ENCODE data around the gene ATP2A3. TPM values are rescaled to one million over a fixed set of nuclear protein-coding genes. Genes with fewer than 3 reads are reported as not detected.
A peak's percentile ranks its signal among the peaks of the same experiment; 100 is the strongest.
"Not testable (repeated sequence)": the region's sequence is repeated elsewhere in the genome, so short reads cannot be mapped to it uniquely, and the experiment has no call there.

The ATP2A3 gene
- total and polyA plus RNA-seq, 8 donors, result 17.8 to 67.7 (median 42.3) TPM

DNA sequence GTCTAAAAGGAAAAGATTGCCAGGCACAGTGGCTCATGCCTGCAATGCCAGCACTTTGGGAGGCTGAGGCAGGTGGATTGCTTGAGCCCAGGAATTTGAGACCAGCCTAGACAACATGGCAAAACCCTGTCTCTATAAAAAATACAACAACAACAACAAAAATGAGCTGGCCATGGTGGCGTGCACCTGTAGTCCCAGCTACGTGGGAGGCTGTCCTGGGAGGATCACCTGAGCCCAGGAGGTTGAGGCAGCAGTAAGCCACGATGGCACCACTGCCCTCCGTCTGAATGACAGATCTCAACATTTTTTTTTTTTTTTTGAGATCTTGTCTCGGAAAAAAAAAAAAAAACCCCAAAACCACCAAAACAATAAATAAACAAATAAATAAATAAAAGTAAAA, 28.1 kb upstream of the ATP2A3 start:
- no peak overlapping the region for H3K4me3 ChIP-seq
- H3K27ac ChIP-seq, result no peak overlapping the region
- DNase-seq, result peak in 1 of 6 donors; percentile 25
- no peaks in the 10 kb centered on the region for H3K9me3 ChIP-seq
- ATAC-seq, result no peak
- no peaks in the 10 kb centered on the region for H3K4me1 ChIP-seq
- TF ChIP-seq, protein P1, sequence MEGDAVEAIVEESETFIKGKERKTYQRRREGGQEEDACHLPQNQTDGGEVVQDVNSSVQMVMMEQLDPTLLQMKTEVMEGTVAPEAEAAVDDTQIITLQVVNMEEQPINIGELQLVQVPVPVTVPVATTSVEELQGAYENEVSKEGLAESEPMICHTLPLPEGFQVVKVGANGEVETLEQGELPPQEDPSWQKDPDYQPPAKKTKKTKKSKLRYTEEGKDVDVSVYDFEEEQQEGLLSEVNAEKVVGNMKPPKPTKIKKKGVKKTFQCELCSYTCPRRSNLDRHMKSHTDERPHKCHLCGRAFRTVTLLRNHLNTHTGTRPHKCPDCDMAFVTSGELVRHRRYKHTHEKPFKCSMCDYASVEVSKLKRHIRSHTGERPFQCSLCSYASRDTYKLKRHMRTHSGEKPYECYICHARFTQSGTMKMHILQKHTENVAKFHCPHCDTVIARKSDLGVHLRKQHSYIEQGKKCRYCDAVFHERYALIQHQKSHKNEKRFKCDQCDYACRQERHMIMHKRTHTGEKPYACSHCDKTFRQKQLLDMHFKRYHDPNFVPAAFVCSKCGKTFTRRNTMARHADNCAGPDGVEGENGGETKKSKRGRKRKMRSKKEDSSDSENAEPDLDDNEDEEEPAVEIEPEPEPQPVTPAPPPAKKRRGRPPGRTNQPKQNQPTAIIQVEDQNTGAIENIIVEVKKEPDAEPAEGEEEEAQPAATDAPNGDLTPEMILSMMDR (IDR thresholded peaks at IDR 0.05), result no peak
- H3K27me3 ChIP-seq, result no peaks in the 10 kb centered on the region
- FAIRE-seq, result no peak
- no peaks in the 10 kb centered on the region for H3K36me3 ChIP-seq
- intact Hi-C loops (cut with DNase I), result no loop called here
- WGBS, 2 donors, result 77 to 91% methylated on average over 5 of the region's 5 CpGs

DNA sequence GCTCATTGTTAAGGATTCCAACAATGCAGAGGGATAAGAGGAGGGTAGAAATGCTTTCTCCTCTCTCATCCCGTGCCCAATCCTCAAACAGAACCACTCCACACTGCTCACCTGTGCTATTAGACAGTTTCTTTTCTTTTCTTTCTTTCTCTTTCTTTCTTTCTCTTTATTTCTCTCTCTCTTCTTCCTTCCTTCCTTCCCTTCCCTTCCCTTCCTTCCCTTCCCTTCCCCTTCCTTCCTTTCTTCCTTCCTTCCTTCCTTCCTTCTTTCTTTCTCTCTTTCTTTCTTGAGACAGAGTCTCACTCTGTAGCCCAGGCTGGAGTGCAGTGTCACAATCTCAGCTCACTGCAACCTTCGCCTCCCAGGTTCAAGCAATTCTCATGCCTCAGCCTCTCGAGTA, 27.5 kb upstream of the ATP2A3 start:
- 79 to 87% methylated on average over 3 of the region's 3 CpGs for WGBS, 2 donors

DNA sequence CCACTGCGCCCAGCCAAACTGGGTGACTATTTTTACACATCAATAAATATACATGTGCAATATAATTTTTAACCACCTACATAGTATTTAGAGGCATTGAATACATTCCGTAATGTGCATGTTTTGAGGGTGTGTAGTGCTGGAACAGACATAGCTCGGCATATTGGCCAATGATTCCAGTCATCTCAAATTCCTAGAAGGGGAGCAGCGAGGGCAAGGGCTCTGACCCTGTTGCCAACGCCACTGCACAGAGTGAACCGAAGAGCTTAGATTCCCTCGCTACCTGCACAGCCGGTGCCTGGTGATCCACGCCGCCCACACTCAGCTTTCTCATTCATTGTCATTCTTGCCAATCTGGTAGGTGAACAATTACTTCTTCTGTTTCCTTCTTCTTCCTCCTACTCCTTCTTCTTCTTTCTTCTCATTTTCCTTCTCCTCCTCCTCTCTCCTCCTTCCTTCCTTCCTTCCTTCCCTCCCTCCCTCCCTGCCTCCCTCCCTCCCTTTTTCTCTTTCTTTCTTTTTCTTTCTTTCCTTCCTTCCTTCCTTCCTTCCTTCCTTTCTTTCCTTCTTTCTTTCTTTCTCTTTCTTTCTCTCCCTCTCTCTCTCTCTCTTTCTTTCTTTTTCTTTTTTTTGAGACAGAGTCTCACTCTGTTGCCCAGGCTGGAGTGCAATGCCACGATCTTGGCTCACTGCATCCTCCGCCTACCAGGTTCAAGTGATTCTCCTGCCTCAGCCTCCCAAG, 26.3 kb upstream of the ATP2A3 start:
- Histone ChIP-seq H3K4me3 (no peak overlapping the region), H3K36me3 (no peaks in the 10 kb centered on the region), H3K9me3 (no peaks in the 10 kb centered on the region), H3K27ac (no peak overlapping the region), H3K27me3 (no peaks in the 10 kb centered on the region), H3K4me1 (no peaks in the 10 kb centered on the region)
- TF ChIP-seq, protein P1 (IDR thresholded peaks at IDR 0.05), result no peak
- 93 to 95% methylated on average over 12 of the region's 12 CpGs for WGBS, 2 donors
- no peak for ATAC-seq
- intact Hi-C loops (cut with DNase I), result no loop called here
- FAIRE-seq, result no peak
- DNase-seq, result peak in 1 of 6 donors; percentile 16

More for the DNA sequence above, 27.5 kb upstream of the ATP2A3 start:
- H3K4me3 ChIP-seq; intact Hi-C loops (cut with DNase I); FAIRE-seq; ATAC-seq; H3K27ac ChIP-seq; H3K27me3 ChIP-seq; H3K36me3 ChIP-seq; H3K4me1 ChIP-seq; H3K9me3 ChIP-seq; DNase-seq: not testable (repeated sequence)

DNA sequence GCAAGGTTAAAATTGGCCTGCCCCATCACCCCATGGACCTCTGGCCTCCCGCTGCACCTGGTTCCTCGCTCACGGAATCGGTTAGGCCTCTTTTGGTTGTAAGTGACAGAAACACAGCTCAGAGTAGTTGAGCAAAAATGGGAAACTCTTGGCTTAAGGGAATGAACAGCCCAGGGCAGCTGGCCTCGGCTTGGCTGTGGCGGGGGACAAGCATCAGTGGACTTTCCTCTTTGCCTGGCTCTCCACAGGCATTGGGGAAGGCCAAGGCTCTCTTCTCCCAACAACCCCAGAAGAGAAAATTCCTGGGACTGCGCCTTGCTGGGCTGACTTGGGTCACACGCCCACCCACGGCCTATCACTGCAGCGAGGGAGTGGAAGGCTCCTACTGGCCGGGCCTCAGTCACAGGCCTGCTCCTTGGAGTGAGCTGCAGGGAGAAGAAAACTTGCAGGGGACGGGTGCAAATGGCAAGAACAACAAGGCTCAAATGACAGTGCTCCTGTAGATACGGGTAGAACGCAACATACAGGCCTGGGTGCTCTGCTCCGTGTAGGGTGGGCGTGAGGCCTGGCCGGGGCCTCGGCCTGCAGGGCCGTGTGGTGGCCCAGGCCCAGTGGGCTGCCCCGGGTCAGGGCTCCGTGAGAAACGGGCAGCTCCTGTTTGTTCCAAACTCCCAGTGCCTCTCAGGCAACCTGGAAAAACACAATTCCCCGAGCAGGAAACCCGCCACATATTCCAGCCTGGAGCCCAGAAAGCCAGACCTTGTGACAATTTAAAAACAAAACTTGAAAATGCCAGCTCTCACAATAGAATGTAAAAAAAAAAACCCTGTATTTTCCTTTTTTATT, 25.0 kb upstream of the ATP2A3 start:
- no peaks in the 10 kb centered on the region for H3K4me1 ChIP-seq
- FAIRE-seq, result no peak
- no peak for DNase-seq
- intact Hi-C loops (cut with DNase I), result no loop called here
- no peak for ATAC-seq
- H3K27ac ChIP-seq, result no peak overlapping the region
- H3K4me3 ChIP-seq, result no peak overlapping the region
- WGBS, 2 donors, result 92 to 93% methylated on average over 24 of the region's 24 CpGs
- no peaks in the 10 kb centered on the region for H3K27me3 ChIP-seq
- no peaks in the 10 kb centered on the region for H3K9me3 ChIP-seq
- no peaks in the 10 kb centered on the region for H3K36me3 ChIP-seq
- TF ChIP-seq, protein P1 (IDR thresholded peaks at IDR 0.05), result no peak

DNA sequence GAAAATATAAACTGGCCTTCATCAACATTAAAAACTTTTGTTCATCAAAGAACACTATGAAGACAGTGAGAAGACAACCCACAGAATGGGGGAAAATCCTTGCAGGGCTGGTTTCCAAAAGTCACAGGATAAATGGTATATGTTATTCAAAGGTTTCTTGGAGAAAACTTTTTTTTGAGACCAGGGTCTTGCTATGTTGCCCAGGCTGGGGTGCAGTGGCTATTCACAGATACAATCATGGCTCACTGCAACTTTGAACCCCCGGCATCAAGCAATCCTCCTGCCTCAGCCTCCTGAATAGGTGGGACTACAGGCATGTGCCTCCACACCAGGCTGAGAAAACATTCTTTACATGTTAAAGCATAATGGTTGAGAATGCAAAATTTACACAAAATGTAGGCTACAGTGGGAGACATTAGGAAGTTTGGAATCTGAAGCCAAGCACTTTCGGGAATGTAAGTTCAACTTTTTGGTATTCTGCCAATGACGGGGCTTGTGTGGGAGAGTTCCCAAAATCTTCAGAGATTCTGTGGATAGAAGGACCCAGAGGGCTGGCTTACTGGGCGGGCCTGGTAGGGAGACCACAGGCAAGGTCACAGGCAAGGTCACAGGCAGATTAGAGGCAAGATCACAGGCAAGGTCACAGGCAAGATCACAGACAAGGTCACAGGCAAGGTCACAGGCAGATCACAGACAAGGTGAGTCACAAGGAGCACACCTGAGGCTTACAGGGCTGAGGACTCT, 24.2 kb upstream of the ATP2A3 start:
- no peaks in the 10 kb centered on the region for H3K36me3 ChIP-seq
- WGBS, 2 donors, result 70% methylated on average over 4 of the region's 4 CpGs
- no peaks in the 10 kb centered on the region for H3K27me3 ChIP-seq
- ATAC-seq, result no peak
- TF ChIP-seq, protein P1 (IDR thresholded peaks at IDR 0.05), result no peak
- peaks cover 0 to 6% (median 0%) of the 10 kb centered on the region in 3 donors for H3K4me1 ChIP-seq
- no peak for FAIRE-seq
- no peak overlapping the region for H3K4me3 ChIP-seq
- H3K9me3 ChIP-seq, result no peaks in the 10 kb centered on the region
- H3K27ac ChIP-seq, result no peak overlapping the region
- DNase-seq, result peak in 1 of 6 donors; percentile 7
- intact Hi-C loops (cut with DNase I), result no loop called here
